Fibroblast of mammary gland (primary cell): Measurements from ENCODE around the gene HOMER3.
A peak's percentile ranks its signal among the peaks of the same experiment; 100 is the strongest.
"Not testable (repeated sequence)": the region's sequence is repeated elsewhere in the genome, so short reads cannot be mapped to it uniquely, and the experiment has no call there.

Experiments
- DNase-seq: peaks from one replicate; pipeline ENCODE4 v3.0.0-alpha.2; 2010; ENCODE audit warnings: low read depth
- H3K4me3 ChIP-seq: 2 replicates; pipeline ENCODE4 v1.5.1; 2011; ENCODE audit warnings: low read depth, mild to moderate bottlenecking, low read length, moderate library complexity; ENCODE audit not compliant: control insufficient read depth
- TF ChIP-seq, protein P1 (sequence below): conservative IDR thresholded peaks from 2 replicates; pipeline ENCODE4 v1.5.1; 2011; ENCODE audit warnings: low read depth, low read length, inconsistent platforms; ENCODE audit not compliant: control insufficient read depth, insufficient read depth

The HOMER3 gene

DNA sequence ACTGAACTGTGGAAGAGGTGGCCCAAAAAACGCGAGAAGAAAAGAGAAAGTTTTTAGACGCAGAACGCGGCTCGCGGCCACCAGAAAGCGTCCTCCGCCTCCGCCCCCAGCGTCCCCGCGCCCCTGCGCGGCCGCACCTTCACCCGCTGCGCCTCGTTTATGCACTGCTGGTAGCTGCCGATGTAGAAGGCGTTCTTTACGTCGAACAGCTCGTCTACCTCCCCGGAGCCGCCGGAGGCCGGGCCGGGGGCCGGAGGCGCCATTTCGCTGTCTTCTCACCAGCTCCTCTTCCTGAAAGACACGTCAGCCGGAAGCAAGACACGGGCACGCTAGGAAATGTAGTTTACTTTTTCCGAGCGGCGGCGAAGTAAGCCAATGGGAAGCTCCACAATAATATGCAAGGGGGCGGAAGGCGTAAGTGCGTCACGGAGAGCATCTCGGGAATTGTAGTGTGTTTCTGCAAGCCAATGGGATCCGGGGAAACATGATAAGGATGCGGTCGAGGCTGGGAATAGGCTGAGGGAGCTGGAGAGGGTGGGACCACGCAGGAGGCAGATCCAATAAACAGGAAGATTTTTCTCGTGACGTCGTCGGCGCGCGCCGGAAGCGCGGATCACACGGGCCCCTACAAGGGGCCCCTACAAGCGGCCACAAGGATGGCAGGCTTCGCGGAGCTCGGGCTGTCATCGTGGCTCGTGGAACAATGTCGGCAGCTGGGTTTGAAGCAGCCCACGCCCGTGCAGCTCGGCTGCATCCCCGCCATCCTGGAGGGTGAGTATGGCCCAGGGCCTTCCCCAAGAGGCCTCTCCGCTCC, 21.7 kb downstream of the HOMER3 start, which contains the start of the genes COPE and DDX49:
COPE (minus strand) TSS at position 302 of the 814 bp plus-strand sequence; CDS start at position 263, 39 bp downstream.
DDX49 (plus strand) TSS at position 630 of the 814 bp plus-strand sequence; CDS start at position 657, 27 bp downstream.
- peak; percentile 100 for DNase-seq
- TF ChIP-seq, protein P1, sequence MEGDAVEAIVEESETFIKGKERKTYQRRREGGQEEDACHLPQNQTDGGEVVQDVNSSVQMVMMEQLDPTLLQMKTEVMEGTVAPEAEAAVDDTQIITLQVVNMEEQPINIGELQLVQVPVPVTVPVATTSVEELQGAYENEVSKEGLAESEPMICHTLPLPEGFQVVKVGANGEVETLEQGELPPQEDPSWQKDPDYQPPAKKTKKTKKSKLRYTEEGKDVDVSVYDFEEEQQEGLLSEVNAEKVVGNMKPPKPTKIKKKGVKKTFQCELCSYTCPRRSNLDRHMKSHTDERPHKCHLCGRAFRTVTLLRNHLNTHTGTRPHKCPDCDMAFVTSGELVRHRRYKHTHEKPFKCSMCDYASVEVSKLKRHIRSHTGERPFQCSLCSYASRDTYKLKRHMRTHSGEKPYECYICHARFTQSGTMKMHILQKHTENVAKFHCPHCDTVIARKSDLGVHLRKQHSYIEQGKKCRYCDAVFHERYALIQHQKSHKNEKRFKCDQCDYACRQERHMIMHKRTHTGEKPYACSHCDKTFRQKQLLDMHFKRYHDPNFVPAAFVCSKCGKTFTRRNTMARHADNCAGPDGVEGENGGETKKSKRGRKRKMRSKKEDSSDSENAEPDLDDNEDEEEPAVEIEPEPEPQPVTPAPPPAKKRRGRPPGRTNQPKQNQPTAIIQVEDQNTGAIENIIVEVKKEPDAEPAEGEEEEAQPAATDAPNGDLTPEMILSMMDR: no peak
- peak within 1 kb of the TSS; percentile 100 for H3K4me3 ChIP-seq

DNA sequence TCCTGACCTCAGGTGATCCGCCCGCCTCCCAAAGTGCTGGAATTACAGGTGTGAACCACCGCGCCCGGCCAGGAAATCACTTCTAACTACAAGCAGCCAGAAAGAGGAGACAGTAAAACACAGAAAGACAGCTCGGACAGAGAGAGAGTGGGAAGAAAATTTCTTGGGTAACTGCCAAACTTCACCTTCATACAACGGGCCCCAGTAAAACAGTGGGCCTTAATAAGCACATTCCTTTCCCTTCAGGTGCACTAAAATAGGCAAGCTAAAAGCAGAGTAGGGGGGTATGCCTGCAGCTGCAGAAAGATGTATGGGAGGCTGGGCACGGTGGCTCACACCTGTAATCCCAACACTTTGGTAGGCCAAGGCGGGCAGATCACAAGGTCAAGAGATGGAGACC, 23.4 kb downstream of the HOMER3 start:
- DNase-seq: not testable (repeated sequence)
- H3K4me3 ChIP-seq: peak overlapping the region; percentile 100

DNA sequence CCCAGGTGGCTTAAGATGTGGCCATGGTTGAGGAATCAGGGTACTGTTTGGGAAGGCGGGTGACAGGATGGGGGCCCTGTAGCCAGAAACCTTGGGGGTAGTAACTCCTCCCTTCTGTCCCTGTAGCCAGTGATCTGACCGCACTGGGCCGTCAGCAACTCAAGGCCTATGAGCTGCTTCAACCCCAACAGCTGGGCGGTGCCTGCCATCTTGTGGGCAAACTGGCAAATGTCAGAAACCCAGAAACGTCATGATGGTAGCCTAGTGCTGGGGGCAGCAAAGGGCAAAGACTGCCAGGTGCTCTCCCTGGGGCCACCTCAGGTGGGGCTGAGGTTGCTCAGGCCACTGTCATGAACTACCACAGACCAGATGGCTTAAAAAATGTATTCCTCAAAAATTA, 25.4 kb downstream of the HOMER3 start:
- TF ChIP-seq, protein P1: peak; percentile 35
- peak; percentile 54 for DNase-seq
- H3K4me3 ChIP-seq: no peak overlapping the region

DNA sequence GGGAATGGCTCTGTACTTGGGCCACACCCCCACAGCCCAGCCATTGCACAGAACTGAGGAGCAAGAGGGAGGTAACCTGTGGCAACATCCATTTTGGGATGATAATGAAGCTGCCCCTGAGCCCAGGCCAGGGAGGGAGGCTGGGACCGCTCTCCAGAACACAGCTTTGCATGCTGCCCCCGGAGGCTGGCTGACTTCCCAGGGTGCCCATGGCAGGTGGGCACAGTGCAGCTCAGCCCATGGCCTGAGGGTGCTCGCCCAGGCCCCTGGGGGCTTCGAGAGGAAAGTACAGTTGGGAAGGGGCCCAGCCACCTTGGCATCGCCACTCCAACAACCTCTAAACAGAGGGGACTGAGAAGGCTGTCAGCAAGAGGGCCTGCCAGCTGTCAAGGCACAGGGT, 27.6 kb downstream of the HOMER3 start:
- H3K4me3 ChIP-seq: no peak overlapping the region
- TF ChIP-seq, protein P1: no peak
- DNase-seq: no peak

DNA sequence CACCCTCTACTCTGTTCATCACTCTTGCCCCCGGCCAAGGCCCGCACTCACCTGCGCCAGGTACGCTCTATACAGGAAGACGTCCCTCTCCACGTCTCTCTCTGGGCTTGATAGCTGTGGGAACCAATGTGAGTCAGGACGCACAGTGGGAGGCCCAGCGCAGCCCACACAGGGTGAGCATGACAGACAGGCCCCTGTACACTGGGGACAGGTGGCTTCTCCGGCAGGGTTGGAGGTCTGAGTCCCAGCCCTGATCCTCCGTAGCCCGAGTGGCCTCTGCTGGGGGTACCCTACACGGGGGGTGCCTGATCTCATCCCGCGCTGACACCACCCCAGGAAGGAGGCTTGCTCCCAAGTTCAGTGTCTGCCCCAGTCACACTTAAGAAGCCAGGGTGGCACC, 28.1 kb downstream of the HOMER3 start:
- TF ChIP-seq, protein P1: no peak
- H3K4me3 ChIP-seq: no peak overlapping the region
- DNase-seq: no peak

DNA sequence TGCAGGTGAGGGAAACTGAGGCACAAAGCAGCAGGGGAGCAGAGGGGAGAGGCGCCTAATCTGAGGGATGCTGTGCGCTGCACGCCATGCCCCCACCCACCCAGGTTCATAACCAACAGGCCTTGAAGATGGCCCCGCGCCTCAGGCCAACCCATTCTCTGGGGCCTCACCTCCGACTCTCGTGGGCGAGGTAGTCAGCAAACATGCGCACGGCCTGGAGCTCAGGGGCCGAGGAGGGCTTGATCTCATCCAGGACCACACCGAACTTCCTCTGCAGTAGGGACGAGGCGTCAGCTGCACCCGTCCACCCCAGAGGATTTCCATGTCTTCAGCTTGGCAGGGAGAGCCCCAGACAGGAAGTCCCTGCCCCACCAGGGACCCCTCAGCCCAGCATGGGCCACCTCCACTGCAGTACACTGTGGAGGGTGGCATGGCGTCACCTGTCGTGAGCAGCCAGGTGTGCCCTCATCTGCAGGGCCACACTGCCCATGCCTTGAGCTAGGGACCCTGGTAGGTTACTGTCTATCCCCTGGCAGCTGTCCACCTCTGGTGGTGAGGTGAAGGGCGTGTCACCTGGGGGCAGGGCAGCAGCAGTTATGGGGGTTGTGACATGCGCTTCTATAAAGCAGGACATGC, 30.1 kb downstream of the HOMER3 start:
- TF ChIP-seq, protein P1: no peak
- no peak overlapping the region for H3K4me3 ChIP-seq
- DNase-seq: no peak

DNA sequence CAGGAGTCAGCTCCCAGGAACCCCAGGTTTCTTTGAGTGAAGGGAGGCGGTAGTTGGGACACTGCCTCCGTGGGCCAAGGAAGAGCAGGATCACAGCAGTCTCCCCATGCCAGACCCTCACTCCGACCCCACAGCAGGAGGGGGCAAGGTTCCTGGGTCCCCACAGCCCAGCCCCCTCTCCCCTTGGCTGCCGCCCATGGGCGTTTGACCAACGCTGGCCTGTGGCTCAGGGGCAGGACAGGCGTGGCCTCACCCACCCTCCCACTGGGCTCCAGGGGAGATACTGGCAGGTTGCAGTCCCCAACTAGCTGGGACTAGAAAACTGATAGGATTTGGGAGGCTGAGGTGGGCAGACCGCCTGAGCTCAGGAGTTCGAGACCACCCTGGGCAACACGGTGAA, 31.0 kb downstream of the HOMER3 start:
- TF ChIP-seq, protein P1: no peak
- no peak overlapping the region for H3K4me3 ChIP-seq
- no peak for DNase-seq
